HEK293 (cell line): ENCODE data around the gene SNX33.

ENCODE experiments used
- CTCF ChIA-PET: fragments of 350-600 bp; formaldehyde crosslinking; extraction: SDS; loops from one replicate; lab custom pipeline; 2021; ENCODE audit warnings: antibody characterized with exemption; lab: Yijun Ruan, JAX
- POLR2A ChIA-PET: fragments of 300-600 bp; formaldehyde crosslinking; extraction: SDS; loops from one replicate; lab custom pipeline; 2020; ENCODE audit warnings: antibody characterized with exemption, inconsistent platforms; lab: Yijun Ruan, JAX
- H3K27ac ChIP-seq: fragments of 200-500 bp; sonication (Bioruptor generic); 2 replicates; pipeline ENCODE4 v1.5.1; 2014; ENCODE audit warnings: low read depth, low read length, control low read depth, inconsistent platforms; ENCODE audit errors: extremely low read depth
- H3K36me3 ChIP-seq, 2 experiments: fragments of 200-500 bp in 1 of 2; sonication (Bioruptor generic) in 1 of 2; 1 replicate in 1 of 2; 2 replicates in 1 of 2; pipeline ENCODE4 v1.5.1; 2014 to 2017; ENCODE audit warnings: inconsistent platforms in 2 of 2, low read length in 2 of 2; ENCODE audit not compliant: control insufficient read depth in 2 of 2, insufficient read depth in 1 of 2
- H3K4me1 ChIP-seq: fragments of 200-500 bp; sonication (Bioruptor generic); 2 replicates; pipeline ENCODE4 v1.5.1; 2014; ENCODE audit warnings: mild to moderate bottlenecking, low read length, inconsistent platforms; ENCODE audit not compliant: control insufficient read depth, insufficient read depth
- H3K4me3 ChIP-seq: 2 replicates; pipeline ENCODE4 v1.5.1; 2011; ENCODE audit warnings: low read depth, mild to moderate bottlenecking, control low read depth, low read length, moderate library complexity
- H3K9me3 ChIP-seq: fragments of 200-500 bp; sonication (Bioruptor generic); 2 replicates; pipeline ENCODE4 v1.5.1; 2014; ENCODE audit warnings: low read depth, low read length, inconsistent platforms; ENCODE audit not compliant: control insufficient read depth, insufficient read depth
- GLIS1 ChIP-seq: fragments of 450-650 bp; formaldehyde crosslinking; IDR thresholded peaks from 2 replicates; pipeline ENCODE4 v1.5.1; 2016; ENCODE audit warnings: missing biosample characterization, missing genetic modification characterization
- GLIS2 ChIP-seq: fragments of 450-650 bp; formaldehyde crosslinking; IDR thresholded peaks from 2 replicates; pipeline ENCODE4 v1.5.1; 2016; ENCODE audit warnings: missing biosample characterization, missing genetic modification characterization
- HOXD13 ChIP-seq: sonication (generic); formaldehyde crosslinking; IDR thresholded peaks from 2 replicates; pipeline ENCODE4 v1.8.0; 2022; ENCODE audit warnings: missing genetic modification reagents, borderline replicate concordance
- KLF1 ChIP-seq: fragments of 450-650 bp; formaldehyde crosslinking; IDR thresholded peaks from 2 replicates; pipeline ENCODE4 v1.5.1; 2016; ENCODE audit warnings: missing biosample characterization, missing genetic modification characterization
- KLF16 ChIP-seq: fragments of 450-650 bp; formaldehyde crosslinking; IDR thresholded peaks from 2 replicates; pipeline ENCODE4 v1.5.1; 2017; ENCODE audit warnings: missing biosample characterization, missing genetic modification characterization
- KLF17 ChIP-seq: fragments of 450-650 bp; formaldehyde crosslinking; IDR thresholded peaks from 2 replicates; pipeline ENCODE4 v1.5.1; 2016; ENCODE audit warnings: missing biosample characterization, missing genetic modification characterization
- SALL2 ChIP-seq: fragments of 450-650 bp; formaldehyde crosslinking; IDR thresholded peaks from 2 replicates; pipeline ENCODE4 v1.5.0; 2017; ENCODE audit warnings: missing biosample characterization, mild to moderate bottlenecking, missing genetic modification characterization, borderline replicate concordance
- SP2 ChIP-seq: fragments of 450-650 bp; formaldehyde crosslinking; IDR thresholded peaks from 2 replicates; pipeline ENCODE4 v1.5.1; 2016; ENCODE audit warnings: missing biosample characterization, missing genetic modification characterization
- ZBTB17 ChIP-seq: fragments of 450-650 bp; formaldehyde crosslinking; IDR thresholded peaks from 2 replicates; pipeline ENCODE4 v1.5.1; 2016; ENCODE audit warnings: missing biosample characterization, missing genetic modification characterization
- ZBTB21 ChIP-seq: fragments of 450-650 bp; formaldehyde crosslinking; IDR thresholded peaks from 2 replicates; pipeline ENCODE4 v1.5.1; 2017; ENCODE audit warnings: missing biosample characterization, missing genetic modification characterization
- ZBTB44 ChIP-seq: fragments of 450-650 bp; IDR thresholded peaks from 2 replicates; pipeline ENCODE4 v1.5.1; 2018; ENCODE audit warnings: missing biosample characterization, mild to moderate bottlenecking, missing genetic modification characterization
- ZFP37 ChIP-seq: fragments of 450-650 bp; formaldehyde crosslinking; IDR thresholded peaks from 2 replicates; pipeline ENCODE4 v1.5.1; 2016; ENCODE audit warnings: missing biosample characterization, missing genetic modification characterization
- ZIC2 ChIP-seq: fragments of 450-650 bp; formaldehyde crosslinking; IDR thresholded peaks from 2 replicates; pipeline ENCODE4 v1.5.1; 2016; ENCODE audit warnings: missing biosample characterization, missing genetic modification characterization
- ZNF24 ChIP-seq: fragments of 450-650 bp; formaldehyde crosslinking; IDR thresholded peaks from 2 replicates; pipeline ENCODE4 v1.5.1; 2016; ENCODE audit warnings: missing biosample characterization, missing genetic modification characterization
- ZNF248 ChIP-seq: fragments of 450-650 bp; formaldehyde crosslinking; IDR thresholded peaks from 2 replicates; pipeline ENCODE4 v1.5.1; 2017; ENCODE audit warnings: missing biosample characterization, missing genetic modification characterization
- ZNF266 ChIP-seq: fragments of 450-650 bp; formaldehyde crosslinking; IDR thresholded peaks from 2 replicates; pipeline ENCODE4 v1.5.1; 2016; ENCODE audit warnings: missing biosample characterization, missing genetic modification characterization, low read depth
- ZNF341 ChIP-seq: fragments of 450-650 bp; formaldehyde crosslinking; IDR thresholded peaks from 2 replicates; pipeline ENCODE4; 2016; ENCODE audit warnings: low read depth, missing biosample characterization, missing genetic modification characterization
- ZNF366 ChIP-seq: fragments of 450-650 bp; formaldehyde crosslinking; conservative IDR thresholded peaks from 2 replicates; pipeline ENCODE4 v1.5.1; 2016; ENCODE audit warnings: missing biosample characterization, missing genetic modification characterization
- ZNF514 ChIP-seq: fragments of 450-650 bp; formaldehyde crosslinking; IDR thresholded peaks from 2 replicates; pipeline ENCODE4 v1.5.1; 2016; ENCODE audit warnings: missing biosample characterization, missing genetic modification characterization
- ZNF518A ChIP-seq: fragments of 450-650 bp; formaldehyde crosslinking; conservative IDR thresholded peaks from 2 replicates; pipeline ENCODE4 v1.5.1; 2016; ENCODE audit warnings: low read depth, missing biosample characterization, missing genetic modification characterization
- ZNF555 ChIP-seq: fragments of 450-650 bp; formaldehyde crosslinking; conservative IDR thresholded peaks from 2 replicates; pipeline ENCODE4 v1.5.1; 2017; ENCODE audit warnings: missing biosample characterization, mild to moderate bottlenecking, missing genetic modification characterization, inconsistent platforms
- ZNF600 ChIP-seq: fragments of 450-650 bp; formaldehyde crosslinking; IDR thresholded peaks from 2 replicates; pipeline ENCODE4 v1.5.1; 2016; ENCODE audit warnings: missing biosample characterization, missing genetic modification characterization
- ZNF629 ChIP-seq: fragments of 450-650 bp; formaldehyde crosslinking; IDR thresholded peaks from 2 replicates; pipeline ENCODE4 v1.5.1; 2017; ENCODE audit warnings: missing biosample characterization, missing genetic modification characterization
- ZNF830 ChIP-seq: fragments of 450-650 bp; IDR thresholded peaks from 2 replicates; pipeline ENCODE4 v1.5.0; 2018; ENCODE audit warnings: missing biosample characterization, missing genetic modification characterization, low read depth, mild to moderate bottlenecking, moderate library complexity
- ZSCAN16 ChIP-seq: fragments of 450-650 bp; formaldehyde crosslinking; IDR thresholded peaks from 2 replicates; pipeline ENCODE4 v1.5.1; 2016; ENCODE audit warnings: missing biosample characterization, missing genetic modification characterization

Gene SNX33

DNA sequence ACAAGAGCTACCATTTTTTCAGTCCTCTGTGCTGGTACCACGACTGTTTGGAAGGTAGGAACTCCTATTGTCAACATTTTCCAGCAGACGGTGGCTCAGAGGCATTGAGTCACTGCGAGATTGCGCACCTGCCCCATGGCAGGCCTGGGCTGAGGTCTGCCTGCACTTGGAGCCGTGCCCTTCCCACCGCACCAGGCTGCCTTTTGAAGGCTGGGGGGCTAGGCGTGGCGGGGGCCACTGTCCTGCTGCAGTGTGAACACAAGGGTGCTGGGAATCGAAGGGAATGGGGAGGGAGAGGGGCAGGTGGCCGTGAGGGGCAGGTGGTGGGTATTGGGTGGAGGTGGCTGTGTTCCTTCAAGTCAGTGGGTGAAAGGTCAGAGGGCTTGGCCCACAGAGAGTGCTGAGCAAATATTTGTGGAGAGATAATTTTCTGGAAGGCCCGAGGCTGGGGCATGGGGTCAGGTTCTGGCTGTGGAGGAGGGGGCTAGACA lies 16.3 kb downstream of the SNX33 start:
- Histone ChIP-seq H3K9me3 (no peaks in the 10 kb centered on the region), H3K27ac (no peak overlapping the region), H3K4me1 (no peaks in the 10 kb centered on the region), H3K36me3 (peaks cover 0 to 3% of the 10 kb centered on the region in 2 experiments; a peak in 1 of 3 replicates), H3K4me3 (no peak overlapping the region)
- POLR2A ChIA-PET = interaction anchor here (0.6 to 1.3 kb wide), 2 partner anchors 17 to 24 kb away, joined by 3 to 7 read pairs; partner anchors contain the start of genes IMP3 and SNX33
- CTCF ChIA-PET = interaction anchor here (1.2 kb wide), 1 partner anchor 17 kb away, joined by 5 read pairs; no protein-coding TSS in a partner anchor
- no peak for TF ChIP-seq ZNF830
- no peak for TF ChIP-seq ZNF518A
- no peak for TF ChIP-seq KLF16 (tag by site-specific recombination)

DNA sequence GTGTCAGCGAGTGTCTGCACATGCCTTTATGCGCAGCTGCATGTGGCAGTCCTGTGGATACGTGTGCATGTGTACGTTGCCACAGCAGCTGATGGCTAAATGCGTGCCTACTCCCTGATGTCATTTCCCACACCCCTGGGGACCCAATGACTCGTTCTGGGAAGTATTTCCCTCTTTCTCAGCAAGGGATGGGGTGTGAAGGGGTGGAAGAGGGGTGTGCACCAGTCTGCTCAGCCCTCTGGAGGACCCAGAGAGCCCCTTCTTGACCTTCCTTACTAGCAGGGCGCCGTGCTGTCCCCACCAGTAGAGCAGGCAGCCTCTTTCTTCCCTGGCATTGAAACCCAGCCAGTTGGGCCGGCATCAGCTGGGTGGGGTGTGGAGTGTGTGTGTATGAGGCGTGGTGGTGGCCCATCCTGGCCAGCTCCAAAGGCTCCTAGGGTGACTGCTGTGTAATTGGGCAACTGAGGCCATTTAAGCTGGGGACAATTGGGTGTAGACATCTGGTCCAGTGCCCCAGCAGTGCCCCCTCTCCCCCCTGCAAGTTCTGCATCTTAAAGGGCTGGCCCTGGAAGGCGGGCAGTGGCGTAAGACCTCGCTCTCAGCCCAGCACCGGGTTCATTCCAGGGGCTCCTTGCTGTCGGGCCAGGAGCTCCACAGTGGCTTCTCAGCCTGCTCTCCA lies 19.2 kb downstream of the SNX33 start:
- Histone ChIP-seq H3K36me3 (no peaks in the 10 kb centered on the region), H3K27ac (no peak overlapping the region), H3K9me3 (no peaks in the 10 kb centered on the region), H3K4me1 (no peaks in the 10 kb centered on the region), H3K4me3 (no peak overlapping the region)
- ChIA-PET CTCF (interaction anchor here (1.0 to 1.2 kb wide), 3 partner anchors 13 to 19 kb away, joined by 3 read pairs; partner anchors contain the start of gene SNX33), POLR2A (interaction anchor here (0.6 to 1.3 kb wide), 6 partner anchors 26 to 299 kb away, joined by 3 to 7 read pairs (median 3); partner anchors contain the start of gene SIN3A)
- TF ChIP-seq GLIS1 (tag by site-specific recombination) = peak; percentile 97
- TF ChIP-seq ZNF248 (tag by site-specific recombination) = no peak
- TF ChIP-seq ZFP37 (tag by site-specific recombination) = 0 out of 2 replicates have a peak, but pooled peaks have one; percentile 70
- no peak for TF ChIP-seq ZNF266 (tag by site-specific recombination)
- TF ChIP-seq ZBTB17 (tag by site-specific recombination) = peak; percentile 21; the same call in 1 of the 2 replicates
- no peak for TF ChIP-seq SALL2 (tag by site-specific recombination)
- peak; percentile 73; the same call in 1 of the 2 replicates for TF ChIP-seq ZBTB44 (tag by site-specific recombination)
- TF ChIP-seq ZNF514 (tag by site-specific recombination) = no peak
- 0 out of 2 replicates have a peak, but pooled peaks have one; percentile 4 for TF ChIP-seq SP2 (tag by site-specific recombination)
- peak; percentile 64 for TF ChIP-seq ZIC2 (tag by site-specific recombination)
- 0 out of 2 replicates have a peak, but pooled peaks have one; percentile 24 for TF ChIP-seq GLIS2
- no peak for TF ChIP-seq ZNF341 (tag by site-specific recombination)
- TF ChIP-seq ZNF629 (tag by site-specific recombination) = peak; percentile 82
- no peak for TF ChIP-seq ZNF555 (tag by site-specific recombination)
- TF ChIP-seq KLF17 (tag by site-specific recombination) = peak; percentile 95
- 0 out of 2 replicates have a peak, but pooled peaks have one; percentile 34 for TF ChIP-seq HOXD13 (CRISPR knock-in tag)
- TF ChIP-seq ZSCAN16 = no peak
- peak; percentile 67 for TF ChIP-seq ZNF366 (tag by site-specific recombination)
- peak; percentile 77 for TF ChIP-seq KLF1 (tag by site-specific recombination)
- TF ChIP-seq ZNF24 (tag by site-specific recombination) = 0 out of 2 replicates have a peak, but pooled peaks have one; percentile 33
- peak; percentile 66 for TF ChIP-seq ZBTB21 (tag by site-specific recombination)
- TF ChIP-seq ZNF600 (tag by site-specific recombination) = peak; percentile 57; the same call in 1 of the 2 replicates
